Hepatic stellate cell (primary cell): ENCODE data around the gene MPST.
A peak's percentile ranks its signal among the peaks of the same experiment; 100 is the strongest.

Experiments used
- DNase-seq: peaks from one replicate; pipeline ENCODE4 v3.0.0; 2011; ENCODE audit warnings: low spot score

MPST gene

GRCh38 chr22:37044634-37045625 is 25.4 kb downstream of the MPST start:
- DNase-seq = no peak

- peak; percentile 80 for DNase-seq
These were observed 26.4 kb downstream of the MPST start for GRCh38 chr22:37045958-37046357.

DNA sequence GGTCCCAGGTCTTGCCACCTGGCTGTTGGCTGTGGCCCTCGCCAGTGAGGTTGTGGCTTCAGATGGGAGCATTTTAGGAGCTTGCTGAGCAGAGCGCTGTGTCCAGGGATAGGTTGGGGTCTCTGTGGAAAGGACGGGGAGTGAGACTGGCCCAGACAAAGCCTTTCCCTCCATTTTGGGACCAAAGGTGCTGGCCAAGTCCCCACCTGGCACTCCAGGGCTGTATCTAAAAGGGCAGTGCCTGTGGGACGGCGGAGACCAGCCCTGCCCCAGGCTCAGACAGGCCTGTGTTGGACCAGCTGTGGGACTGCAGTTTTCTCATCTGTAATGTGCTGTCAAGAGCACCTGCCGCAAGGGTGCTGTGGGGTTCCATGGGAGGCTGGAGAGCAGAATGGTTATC is 27.0 kb downstream of the MPST start:
- no peak for DNase-seq

DNA sequence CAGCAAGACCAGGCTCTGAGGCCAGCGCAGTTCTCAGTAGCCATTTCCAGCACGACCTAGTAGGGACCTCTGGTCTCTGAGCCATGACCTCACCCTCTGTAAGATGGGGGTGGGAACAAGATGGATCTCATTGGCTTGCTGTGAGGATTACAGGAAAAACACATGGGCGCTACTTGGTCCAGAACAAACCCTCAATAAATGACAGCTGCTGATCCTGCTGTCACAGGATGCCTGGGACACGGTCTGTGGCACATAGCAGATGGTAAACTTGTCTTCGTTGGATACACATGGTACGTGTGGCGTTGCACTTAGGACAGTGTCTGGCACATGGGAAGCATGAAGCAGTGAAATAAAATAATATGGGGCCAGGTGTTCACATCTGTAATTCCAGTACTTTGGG is 27.5 kb downstream of the MPST start:
- no peak for DNase-seq

GRCh38 chr22:37048133-37048532 is 28.6 kb downstream of the MPST start:
- DNase-seq = peak; percentile 60

GRCh38 chr22:37049224-37049623 is 29.7 kb downstream of the MPST start:
- no peak for DNase-seq

- no peak for DNase-seq
These were observed 31.4 kb downstream of the MPST start for GRCh38 chr22:37050913-37051312.

- DNase-seq = peak; percentile 96
These were observed 32.1 kb downstream of the MPST start, which contains the start of gene KCTD17 for GRCh38 chr22:37051391-37052385. KCTD17 (plus strand) TSS chr22:37051742; CDS start chr22:37051761, 19 bp downstream.

GRCh38 chr22:37052386-37053309 is 33.1 kb downstream of the MPST start:
- no peak for DNase-seq

DNA sequence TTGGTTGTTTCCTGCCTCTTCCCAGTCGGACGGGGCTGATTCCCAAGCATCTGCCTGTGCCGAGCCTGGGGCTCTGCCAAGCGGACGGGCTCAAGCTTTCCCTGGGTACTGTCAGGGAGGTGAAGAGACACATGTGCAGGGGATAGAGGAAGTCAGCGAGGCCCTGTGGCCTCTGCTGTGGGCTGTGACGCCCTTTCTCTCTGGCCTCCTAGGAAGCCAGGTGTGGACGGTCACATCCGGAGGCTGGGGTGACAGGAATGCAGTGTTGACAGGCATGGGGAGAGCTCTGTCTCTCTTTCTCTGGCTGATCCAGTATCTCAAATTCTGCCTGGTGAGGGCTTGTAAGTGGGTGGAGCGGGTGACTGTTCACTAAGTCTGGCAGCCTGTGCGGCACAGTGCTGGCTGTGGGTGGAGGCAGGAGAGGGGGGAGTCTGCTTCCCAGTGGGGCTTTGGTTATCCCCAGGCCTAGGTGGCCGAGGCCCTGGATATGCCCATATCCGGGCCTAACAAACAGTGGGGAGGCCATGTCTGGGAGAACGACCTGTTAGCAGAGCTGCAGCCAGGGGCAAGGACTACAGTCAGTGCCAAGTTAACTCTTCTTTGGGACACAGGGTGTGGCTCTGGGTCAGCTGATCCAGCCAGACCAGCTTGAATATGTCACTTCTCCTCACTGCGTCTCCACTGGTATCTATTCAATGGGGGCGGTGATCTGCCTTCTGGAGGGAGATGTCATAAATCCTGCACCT is 33.9 kb downstream of the MPST start:
- no peak for DNase-seq

DNA sequence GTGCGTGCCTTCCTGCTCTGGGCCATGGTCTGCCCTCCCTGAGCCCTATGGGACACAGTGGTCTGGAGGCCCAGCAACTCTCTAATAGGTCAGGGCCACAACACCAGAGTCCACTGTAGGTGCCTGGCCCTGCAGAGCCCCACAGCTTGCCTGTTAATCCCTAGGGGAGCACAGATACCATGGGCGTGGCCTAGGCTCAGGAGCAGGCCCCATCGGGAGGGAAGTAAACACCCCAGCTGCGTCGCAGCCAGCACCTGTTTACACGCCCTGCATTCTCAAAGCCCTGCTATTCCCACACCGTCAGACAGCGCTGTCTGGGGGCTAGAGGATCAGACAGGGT is 34.5 kb downstream of the MPST start:
- no peak for DNase-seq

DNA sequence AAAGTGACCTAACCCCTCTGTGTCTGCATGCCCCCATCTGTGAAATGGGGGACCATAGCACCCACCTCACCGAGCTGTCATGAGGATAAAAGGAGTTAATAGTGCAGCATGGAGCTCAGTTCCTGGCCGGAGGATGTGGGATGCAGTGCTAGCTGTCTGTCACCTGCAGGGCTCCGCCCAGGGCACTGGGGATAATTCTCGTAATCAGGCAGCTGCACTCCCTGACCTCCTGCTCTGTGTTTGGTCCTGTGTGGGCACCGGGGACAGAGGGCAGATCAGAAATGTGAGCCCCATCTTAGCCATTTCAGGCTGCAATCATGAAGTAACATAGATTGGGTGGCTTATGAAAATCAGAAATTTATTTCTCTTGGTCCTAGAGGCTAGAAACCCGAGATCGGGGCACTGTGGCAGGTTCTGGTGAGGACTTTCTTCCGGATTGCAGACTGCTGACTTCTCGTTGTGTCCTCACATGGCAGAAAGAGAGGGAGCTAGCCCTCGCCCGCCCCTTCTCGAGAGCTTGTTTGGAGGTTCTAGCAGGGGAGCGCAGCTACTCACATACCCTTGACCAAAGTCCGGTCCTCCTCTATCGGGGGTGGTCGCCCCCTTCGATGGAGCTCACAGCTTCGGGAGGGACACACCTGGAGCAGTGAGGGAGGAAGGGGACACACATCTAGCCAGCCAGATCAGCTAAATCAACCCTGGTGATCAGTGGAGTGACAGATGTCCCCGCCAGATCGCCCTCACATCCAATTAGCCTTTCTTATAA is 35.2 kb downstream of the MPST start:
- DNase-seq = no peak

GRCh38 chr22:37056246-37056645 is 36.7 kb downstream of the MPST start:
- no peak for DNase-seq

DNA sequence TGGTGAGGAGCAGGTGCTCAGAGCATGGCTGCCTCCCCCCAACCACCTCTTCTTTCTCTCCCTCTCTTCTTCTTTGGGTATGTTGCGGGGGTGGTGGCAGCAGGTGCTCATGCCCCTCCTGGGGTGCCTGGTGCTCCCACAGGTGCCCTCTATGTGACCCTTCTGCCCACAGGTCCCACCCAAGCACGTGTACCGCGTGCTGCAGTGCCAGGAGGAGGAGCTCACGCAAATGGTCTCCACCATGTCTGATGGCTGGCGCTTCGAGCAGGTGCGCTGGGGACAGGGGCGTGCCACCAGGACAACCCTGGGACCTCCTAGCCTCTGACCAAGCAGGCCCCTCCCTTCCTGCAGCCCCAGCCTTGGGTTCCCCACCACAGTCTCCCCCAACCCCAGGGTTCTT is 37.7 kb downstream of the MPST start:
- no peak for DNase-seq

- no peak for DNase-seq
These were observed 38.4 kb downstream of the MPST start for GRCh38 chr22:37057796-37058510.

GRCh38 chr22:37058917-37059701 is 39.6 kb downstream of the MPST start:
- DNase-seq = no peak

- DNase-seq = no peak
These were observed 40.4 kb downstream of the MPST start for GRCh38 chr22:37059876-37060449.
